NCI-H2171 (cell line): ENCODE results near the gene SALL3.
"Not testable (repeated sequence)": the region's sequence is repeated elsewhere in the genome, so short reads cannot be mapped to it uniquely, and the experiment has no call there.

Experiments
- DNase-seq: peaks from one replicate; lab custom pipeline; 2025; lab: John Stamatoyannopoulos, UW

Gene SALL3

DNA sequence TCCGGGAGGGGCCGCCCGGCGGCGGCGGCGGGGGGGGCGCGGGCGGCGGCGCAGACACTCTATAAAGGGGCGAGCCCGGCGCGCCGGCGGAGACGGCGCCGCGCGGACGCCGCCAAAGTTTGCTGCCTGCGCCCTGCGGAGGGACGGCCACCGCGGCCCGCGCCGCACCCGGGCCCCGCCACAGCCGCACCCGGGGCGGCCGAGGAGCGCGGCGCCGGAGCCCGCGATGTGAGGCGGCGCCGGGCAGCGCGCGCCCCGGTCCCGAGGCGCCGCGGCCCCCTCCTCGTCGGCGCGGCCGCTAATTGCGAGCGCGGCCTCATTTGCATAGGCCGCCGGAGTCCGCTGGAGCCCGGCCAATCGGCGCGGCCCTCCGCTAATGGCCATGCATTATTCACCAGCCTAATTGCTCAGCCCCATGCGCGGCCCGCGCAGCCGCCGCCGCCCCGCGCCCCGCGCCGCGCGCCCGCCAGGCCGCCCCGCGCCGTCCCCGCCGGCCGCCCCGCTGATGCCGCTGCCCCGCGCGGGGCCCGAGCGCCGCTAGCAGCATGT is at the start of gene SALL3:
Gene SALL3, plus strand, starts transcription at position 89 of the 549 bp plus-strand sequence. Its CDS starts 457 bp downstream, at position 546.
- no peak for DNase-seq

DNA sequence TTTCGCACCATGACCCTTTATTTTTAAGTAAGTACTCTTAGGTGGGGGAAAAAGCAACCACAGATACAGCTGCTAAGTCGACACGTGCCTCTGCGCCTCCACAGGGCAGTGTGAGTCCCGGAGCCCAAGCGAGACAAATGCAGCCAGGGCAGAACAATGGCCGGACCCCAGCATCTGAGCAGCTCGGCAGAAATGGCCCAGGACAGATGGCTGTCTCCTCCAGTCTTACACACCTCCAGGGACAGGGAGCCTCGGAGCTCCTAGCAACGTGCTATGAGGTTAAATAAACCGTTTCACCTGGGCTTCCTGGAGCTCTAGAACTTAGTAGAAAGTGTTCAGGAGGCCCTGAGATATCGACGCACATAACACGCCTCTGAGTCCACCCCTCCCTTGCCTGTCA is 47.3 kb upstream of the SALL3 start:
- no peak for DNase-seq

DNA sequence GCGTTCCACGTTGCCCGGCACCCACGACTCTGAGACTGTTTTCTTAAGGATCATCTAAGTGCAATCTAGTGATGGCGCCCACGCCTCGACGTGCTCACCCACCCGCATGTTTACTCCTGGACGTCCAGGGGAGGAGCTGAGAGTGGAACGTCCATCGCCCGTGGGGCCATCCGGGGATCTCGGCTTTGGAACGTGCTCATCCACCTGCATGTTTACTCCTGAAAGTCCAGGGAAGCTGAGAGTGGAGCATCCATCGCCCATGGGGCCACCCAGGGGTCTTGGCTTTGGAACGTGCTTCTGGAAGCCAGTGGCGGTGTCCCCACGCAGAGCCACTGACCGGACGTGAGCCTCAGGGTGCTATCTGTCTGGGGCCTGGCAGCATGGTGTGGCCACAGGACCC is 45.6 kb upstream of the SALL3 start:
- no peak for DNase-seq

DNA sequence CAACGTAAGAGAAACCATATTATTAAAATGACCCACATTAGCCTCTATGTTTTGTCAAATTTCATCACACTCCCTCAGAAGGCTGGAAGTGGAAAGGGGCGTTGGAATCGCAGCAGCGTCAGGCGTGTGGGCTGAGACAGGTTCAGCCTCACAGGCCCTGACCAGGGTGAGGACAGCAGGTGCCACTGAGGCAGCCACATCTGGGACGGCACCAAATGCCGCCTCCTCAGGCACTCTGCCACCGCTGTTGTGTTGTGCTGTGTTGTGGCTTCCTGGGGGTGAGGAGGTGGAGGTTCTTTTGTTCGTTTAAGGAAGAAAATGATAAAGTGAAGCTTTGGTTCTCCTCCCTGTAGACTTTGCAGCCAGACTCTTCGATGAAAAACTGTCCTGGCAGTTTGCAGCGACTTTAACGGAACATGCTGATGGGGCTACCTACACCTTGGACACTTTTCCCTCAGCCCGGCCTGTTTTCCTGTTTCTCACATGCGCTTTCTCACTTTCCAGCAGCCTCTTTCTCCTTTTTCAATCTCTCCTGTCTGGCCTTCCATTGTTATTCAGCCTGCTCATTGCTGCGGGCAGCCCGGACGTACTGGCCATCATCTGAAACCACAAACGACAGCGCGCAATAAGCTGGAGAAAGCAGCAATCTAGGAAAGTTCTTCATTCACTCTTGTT is 44.9 kb upstream of the SALL3 start:
- DNase-seq, result no peak

DNA sequence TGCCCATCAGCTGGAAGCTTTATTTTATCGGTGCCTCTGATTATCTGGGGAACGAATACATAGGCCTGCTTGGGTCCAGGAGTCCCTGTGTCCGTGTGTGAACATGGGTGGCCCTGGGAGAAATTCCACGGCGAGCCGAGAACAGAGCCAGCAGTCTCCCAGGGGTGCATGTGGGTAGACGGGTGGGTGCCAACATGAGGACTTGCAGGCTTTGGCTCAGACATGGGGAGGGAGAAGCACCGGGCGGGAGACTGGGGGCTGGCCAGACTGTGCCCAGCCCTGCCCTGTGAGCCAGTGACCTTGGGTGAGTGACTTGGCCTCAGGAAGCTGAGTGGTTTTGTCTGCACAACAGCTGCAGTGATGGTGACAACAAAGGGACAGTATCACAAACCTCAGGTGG is 44.2 kb upstream of the SALL3 start:
- no peak for DNase-seq

DNA sequence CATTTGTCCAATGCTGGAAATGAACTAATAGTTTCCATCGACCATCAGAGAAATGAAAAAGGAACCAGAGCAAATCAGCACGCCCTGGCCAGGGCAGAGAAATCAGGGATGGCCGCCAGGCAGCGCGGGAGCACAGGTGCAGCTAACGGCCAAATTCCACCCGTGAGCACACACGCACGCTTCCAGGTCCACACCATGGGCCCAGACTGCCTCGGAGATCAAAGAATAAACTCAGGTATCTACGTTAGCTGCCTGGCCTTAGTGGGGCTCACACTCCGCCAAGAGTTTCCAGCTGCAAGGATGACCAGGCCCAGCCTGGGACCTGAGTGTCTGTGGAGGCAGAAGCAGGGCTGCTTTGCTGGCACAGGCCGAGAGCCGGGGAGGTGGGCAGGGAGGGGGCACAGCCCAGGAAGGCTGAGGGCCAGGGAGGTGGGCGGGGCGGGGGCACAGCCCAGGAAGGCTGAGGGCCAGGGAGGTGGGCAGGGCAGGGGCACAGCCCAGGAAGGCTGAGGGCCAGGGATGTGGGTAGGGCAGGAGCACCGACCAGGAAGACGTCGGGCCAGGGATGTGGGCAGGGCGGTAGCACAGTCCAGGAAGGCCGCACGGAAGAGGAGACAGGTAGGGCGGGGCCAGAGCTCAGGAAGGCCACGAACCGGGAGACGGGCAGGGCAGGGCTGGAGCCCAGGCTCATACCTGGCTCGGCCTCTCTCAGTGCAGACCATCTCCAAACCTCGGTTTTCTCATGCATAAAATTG is 43.2 kb upstream of the SALL3 start:
- no peak for DNase-seq

DNA sequence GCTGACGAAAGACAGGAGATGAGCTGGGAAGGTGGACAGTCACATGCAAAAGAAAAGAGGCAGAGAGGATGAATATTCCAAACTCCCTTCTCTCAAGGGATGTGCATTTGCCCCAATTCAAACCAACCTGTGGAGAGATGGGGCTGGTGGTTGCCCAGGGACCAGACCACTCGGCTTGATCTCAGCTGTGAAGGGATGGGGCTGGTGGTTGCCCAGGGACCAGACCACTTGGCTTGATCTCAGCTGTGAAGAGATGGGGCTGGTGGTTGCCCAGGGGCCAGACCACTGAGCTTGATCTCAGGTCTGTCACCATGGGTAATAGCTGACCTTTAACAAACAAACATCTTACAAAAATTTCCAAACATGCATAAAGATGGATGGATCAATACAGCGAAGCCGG is 42.5 kb upstream of the SALL3 start:
- no peak for DNase-seq

DNA sequence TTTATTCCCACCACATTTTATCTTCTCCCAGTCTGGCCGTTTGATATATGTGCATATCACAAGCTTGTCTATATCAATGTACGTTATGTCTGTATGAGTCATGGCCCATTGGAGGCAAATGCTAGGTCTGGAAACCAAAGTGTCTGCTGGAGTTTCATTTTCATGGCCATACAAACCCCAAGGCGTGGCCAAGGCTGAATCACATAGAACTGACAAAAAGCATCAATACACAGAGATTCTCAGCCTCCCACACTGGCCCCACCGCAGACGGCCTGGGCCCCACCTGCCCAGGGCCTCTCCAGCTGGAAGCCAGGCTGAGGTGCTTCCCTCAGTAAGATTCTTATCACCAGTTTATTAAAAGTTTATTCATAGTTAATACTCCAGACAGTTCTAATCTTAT is 40.5 kb upstream of the SALL3 start:
- DNase-seq, result no peak

DNA sequence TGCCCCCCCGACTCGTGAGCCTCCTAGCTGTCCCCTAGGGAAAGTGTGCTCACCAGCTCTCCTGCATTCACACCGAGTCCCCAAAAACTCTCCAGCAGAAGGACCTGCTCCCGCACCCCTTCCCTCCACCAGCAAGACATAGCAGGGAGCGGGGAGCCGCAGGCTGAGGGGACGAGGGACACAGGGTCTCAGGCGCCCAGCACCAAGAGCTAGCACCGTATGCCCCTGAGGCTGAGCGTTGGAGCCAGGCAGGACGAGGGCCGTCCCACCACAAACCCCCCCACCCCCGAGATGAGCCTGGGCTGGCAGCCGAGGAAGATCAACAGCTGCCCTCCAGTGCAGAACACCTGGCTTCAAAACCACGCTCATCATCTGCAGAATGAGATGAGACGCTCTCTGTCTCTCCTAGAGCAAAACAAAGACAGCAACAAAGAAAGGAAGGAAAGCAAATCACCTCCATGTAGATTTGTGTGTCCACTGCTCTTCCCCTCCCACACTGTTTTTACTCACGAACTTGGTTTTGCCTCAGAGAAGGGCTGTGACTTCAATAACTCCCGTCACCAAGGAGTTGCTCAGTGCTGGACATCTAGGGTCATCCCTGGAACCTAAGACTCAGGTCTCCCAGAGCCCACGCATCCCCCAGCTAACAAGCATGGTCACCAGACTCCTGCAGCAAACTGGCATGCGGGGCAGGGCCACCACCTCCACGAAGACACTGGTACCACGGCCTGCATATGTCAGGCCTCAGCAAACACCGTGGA is 39.7 kb upstream of the SALL3 start:
- no peak for DNase-seq

DNA sequence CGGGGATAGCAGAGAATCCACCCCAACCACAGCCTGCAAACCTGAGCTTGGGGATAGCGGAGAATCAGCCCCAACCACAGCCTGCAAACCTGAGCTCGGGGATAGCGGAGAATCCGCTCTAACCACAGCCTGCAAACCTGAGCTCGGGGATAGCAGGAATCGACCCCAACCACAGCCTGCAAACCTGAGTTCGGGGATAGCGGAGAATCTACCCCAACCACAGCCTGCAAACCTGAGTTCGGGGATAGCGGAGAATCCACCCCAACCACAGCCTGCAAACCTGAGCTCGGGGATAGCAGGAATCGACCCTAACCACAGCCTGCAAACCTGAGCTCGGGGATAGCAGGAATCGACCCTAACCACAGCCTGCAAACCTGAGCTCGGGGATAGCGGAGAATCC is 37.4 kb upstream of the SALL3 start:
- DNase-seq, result not testable (repeated sequence)

DNA sequence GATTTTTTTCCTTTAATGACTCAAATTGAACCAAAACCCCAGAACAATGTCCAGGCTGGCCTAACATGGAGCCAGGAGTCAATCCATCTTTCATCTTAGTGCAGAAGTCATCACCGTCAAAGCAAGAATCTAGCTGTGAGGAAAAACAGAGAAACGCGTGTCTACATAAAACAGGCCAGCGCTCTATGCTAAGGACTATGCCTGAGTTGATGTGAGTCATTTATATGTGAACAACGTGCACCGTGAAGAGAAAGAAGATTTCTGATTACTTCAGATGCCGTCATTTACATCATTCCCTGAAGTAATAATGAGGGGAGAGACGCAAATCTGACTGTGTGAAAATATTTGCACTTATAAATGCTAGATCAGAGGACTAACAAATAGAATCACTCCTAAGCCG is 34.0 kb upstream of the SALL3 start:
- no peak for DNase-seq

DNA sequence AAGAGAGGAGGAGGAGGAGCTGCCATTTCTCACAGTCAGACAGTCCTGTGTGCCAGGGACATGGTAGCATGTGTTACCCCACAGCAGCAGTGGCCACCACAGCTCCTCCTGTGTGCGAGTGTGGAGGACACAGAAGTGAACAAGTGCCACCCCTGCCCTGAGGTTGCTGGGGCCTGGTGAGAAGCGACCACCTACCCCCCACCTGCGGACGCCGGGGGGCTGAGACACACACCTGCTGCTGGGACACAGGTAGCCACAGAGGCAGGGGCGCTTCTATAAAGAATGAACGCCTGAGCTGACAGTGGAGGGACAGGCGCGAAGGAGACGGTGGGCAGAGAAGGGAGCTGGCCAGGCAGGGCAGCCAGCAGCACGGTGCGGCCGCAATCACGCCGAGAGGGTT is 32.3 kb upstream of the SALL3 start:
- no peak for DNase-seq

DNA sequence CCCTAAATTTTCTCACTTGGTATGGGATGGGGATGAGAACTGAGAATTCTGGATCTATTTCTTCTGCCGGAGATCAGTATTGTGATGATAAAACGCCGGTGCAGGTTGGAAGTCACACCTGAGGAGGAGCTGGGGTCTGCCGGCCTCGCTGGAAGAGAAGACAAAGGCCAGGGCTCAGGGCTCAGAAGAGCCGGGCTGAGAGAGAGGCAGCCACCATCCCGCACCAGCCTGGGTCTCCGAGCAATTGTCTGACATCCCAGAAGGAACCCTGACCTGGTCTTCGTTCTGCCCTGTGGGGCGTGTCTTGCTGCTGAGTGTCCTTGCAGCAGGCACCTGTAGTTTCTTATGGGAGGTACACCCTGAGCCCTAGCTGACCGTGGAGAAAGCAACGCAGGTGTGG is 31.4 kb upstream of the SALL3 start:
- DNase-seq, result no peak

DNA sequence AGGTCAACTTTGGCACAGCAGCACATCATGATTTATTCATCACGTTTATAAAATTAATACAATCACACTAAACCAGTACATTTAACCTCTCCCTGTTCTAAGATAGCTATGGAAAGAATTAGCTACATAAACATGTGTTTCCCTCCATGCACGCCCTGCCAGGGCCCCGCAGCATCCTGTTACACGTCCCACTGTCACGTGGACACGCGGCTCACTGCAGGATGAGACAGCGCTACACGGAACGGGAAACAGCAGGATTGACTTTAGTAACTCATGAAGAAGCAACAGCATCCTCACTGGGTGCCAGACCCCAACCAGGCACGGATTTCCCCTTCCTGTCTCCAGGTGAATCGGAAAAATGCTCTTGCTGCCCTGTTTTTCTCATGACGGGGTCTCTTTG is 30.9 kb upstream of the SALL3 start:
- DNase-seq, result no peak

DNA sequence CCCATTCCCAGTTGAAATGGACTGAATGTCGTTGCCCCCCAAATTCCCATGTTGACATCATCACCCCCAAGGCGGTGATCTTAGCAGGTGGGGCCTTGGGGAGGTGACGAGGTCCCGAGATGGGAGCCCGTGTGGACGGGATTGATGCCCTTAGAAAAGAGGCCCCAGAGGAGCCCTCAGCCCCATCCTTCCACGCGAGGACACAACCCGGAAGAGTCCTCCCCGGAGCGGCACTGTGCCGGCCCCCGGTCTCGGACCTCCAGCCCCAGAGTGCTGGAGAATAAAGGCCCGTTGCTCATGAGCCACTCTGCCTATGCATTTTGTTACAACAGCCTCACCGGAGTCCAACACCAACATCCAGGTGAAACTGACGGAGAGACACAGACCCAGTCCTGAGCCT is 30.4 kb upstream of the SALL3 start:
- no peak for DNase-seq

DNA sequence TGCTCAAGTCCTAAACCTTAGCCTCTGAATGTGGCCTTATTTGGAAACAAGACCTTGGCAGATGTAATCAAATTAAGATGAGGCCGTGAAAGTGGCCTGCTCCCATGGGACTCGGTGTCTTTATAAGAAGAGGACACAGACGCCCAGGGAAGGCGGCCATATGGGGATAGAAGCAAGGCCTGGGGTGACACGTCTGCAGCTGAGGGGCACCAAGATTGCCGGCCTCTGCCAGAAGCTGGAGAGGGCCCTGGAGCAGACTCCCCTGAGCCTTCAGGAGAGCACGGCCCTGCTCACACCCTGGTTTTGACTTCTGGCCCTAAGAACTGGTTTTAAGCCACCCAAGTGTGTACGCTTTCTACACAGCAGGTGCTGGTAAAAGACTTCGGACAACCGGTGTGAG is 29.2 kb upstream of the SALL3 start:
- DNase-seq, result no peak

DNA sequence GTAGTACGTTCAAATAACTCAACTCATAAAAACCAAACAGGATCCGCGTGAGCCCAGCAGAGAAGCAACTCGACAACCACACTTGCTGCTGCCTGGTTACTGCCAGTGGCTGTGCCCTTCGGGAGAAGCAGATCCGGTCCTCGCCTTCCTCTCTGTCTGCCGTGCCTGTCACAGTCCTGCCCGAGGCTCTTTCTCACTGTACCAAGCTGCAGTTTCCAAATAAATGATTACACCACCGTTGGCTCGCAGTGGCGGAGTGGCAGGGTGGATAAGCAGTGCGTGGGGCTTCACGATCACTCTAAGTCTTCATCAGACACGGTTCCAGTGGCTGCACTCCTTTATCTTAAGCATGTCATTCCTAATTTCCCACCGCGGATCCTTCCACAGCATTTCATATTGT is 26.1 kb upstream of the SALL3 start:
- DNase-seq, result no peak

DNA sequence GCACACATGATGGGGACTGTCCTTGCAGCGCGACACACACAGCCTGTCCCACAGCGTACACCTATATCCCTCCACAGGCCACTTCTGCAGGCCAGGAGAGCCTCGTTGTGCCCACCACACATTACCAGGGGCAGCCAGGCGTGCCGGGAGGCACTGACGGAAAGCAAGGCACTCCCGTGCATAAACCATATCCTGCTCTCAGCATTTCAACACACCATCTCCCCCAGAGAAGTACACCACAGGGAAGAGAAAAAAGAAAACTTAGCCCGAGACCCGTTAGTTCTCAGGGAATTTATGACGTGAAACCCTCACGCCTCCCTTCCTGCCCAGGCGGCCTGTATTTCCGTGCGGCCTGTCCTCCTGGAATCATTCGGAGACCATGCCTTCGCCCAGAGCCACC is 24.6 kb upstream of the SALL3 start:
- DNase-seq, result no peak

DNA sequence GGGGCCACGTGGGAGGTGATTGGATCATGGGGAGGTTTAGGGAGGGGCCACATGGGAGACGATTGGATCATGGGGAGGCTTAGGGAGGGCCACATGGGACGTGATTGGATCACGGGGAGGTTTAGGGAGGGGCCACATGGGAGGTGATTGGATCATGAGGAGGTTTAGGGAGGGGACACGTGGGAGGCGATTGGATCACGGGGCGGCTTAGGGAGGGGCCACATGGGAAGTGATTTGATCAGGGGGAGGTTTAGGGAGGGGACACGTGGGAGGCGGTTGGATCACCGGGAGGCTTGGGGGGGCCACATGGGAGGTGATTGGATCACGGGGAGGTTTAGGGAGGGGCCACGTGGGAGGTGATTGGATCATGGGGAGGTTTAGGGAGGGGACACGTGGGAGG is 22.5 kb upstream of the SALL3 start:
- no peak for DNase-seq

DNA sequence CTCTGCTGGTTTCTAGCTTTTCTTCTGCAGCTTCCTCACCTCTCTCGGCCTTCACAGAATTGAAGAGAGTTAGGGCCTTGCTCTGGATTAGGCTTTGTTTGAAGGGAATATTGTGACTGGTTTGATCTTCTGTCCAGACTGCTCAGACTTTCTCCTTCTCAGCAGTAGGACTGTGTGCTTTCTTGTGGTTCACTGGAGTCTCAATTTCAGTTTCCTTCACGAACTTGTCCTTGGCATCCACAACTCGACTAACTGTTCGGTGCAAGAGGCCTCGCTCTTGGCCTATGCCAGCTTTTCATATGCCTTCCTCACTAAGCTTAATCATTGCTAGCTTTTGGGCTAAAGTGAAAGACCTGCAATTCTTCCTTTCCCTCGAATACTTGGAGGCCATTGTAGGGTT is 18.9 kb upstream of the SALL3 start:
- no peak for DNase-seq

DNA sequence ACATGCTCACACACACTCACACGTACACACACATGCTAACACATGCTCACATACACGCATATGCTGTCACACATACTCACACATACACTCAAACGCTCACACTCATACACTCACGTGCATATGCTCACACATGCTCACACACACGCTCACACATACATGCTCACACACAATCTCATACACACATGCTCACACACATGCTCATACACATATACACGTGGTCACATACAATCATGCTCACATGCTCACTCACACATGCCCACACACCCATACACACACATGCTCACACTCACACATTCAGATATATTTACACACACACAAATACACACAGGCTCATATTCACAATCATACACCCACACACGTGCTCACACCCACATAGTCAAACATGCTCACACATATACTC is 17.5 kb upstream of the SALL3 start:
- no peak for DNase-seq

DNA sequence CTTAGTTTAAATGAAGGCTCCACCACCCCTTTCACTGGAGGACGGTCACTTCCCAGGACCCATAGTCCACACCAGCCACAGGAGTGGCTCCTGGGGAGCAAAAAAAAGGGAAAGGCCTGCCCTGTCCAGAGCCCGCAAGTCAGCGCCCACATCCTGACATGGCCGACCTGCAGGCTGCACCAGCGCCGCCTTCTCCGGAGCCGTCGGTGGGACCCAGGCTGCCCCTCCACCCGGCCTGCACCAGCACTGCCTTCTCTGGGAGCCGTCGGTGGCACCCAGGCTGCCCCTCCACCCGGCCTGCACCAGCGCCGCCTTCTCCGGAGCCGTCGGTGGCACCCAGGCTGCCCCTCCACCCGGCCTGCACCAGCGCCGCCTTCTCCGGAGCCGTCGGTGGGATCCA is 14.9 kb upstream of the SALL3 start:
- not testable (repeated sequence) for DNase-seq

DNA sequence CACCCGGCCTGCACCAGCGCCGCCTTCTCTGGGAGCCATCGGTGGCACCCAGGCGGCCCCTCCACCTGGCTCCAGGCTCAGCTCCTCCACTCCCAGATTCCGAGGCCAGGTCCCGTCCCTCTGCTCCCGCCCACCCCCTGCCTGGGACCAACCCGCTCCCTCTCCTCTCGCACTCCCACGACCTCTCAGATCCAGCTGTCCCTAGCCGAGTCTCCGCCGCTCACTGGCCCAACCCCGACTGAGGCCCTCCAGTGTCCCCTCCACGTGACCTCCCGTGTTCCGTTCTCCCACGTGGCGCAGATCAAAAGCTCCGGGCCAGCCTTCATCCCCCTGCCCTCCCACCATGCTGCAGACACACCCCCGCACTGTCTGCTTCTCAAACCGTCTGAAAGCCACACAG is 14.4 kb upstream of the SALL3 start:
- DNase-seq, result no peak
